K562 (cell line): ENCODE measurements around the gene CPTP. TPM values are rescaled to one million over a fixed set of nuclear protein-coding genes. Genes with fewer than 3 reads are reported as not detected.
A peak's percentile ranks its signal among the peaks of the same experiment; 100 is the strongest.

Experiments used
- ATF1 ChIP-seq, 2 experiments: fragments of 450-650 bp in 1 of 2; IDR thresholded peaks; 2 replicates each; pipeline ENCODE4 v1.6.1; 2016; ENCODE audit warnings: missing compliant biosample characterization in 1 of 2, missing genetic modification characterization in 1 of 2
- CXXC5 ChIP-seq: fragments of 250-450 bp; sonication (Bioruptor Pico); IDR thresholded peaks from 2 replicates; pipeline ENCODE4 v1.8.0; 2022; ENCODE audit warnings: inconsistent platforms, mild to moderate bottlenecking, moderate library complexity
- EGR1 ChIP-seq: fragments of 450-650 bp; conservative IDR thresholded peaks from 2 replicates; pipeline ENCODE4 v1.6.1; 2017; ENCODE audit warnings: mild to moderate bottlenecking
- GABPB2 ChIP-seq: fragments of 250-450 bp; sonication (Bioruptor Pico); conservative IDR thresholded peaks from 2 replicates; pipeline ENCODE4 v1.5.1; 2021; ENCODE audit warnings: mild to moderate bottlenecking
- HNRNPK ChIP-seq: fragments of 200-400 bp; formaldehyde crosslinking; IDR thresholded peaks from one replicate; pipeline ENCODE4 v1.6.1; 2018; ENCODE audit warnings: mild to moderate bottlenecking, low read depth, low read length; ENCODE audit not compliant: poor library complexity, severe bottlenecking
- KLF1 ChIP-seq: fragments of 450-650 bp; IDR thresholded peaks from 2 replicates; pipeline ENCODE4 v1.6.1; 2016; ENCODE audit warnings: missing genetic modification characterization, missing compliant biosample characterization
- NFE2L1 ChIP-seq: fragments of 450-650 bp; IDR thresholded peaks from 2 replicates; pipeline ENCODE4 v1.6.1; 2016; ENCODE audit warnings: missing genetic modification characterization, low read depth, mild to moderate bottlenecking, missing compliant biosample characterization, moderate library complexity, borderline replicate concordance
- POLR2A ChIP-seq: fragments of 450-650 bp; conservative IDR thresholded peaks from 2 replicates; pipeline ENCODE4 v1.6.1; 2016
- ZNF444 ChIP-seq: fragments of 250-450 bp; sonication (Bioruptor Pico); IDR thresholded peaks from 2 replicates; pipeline ENCODE4 v1.4.0; 2020; ENCODE audit warnings: mild to moderate bottlenecking, moderate library complexity
- ZNF589 ChIP-seq: fragments of 200-800 bp; sonication (Bioruptor generic); IDR thresholded peaks from 2 replicates; pipeline ENCODE4 v1.6.1; 2016; ENCODE audit warnings: low read depth, missing genetic modification characterization, missing compliant biosample characterization
- polyA plus RNA-seq, 8 experiments: library from polyadenylated mRNA; depleted of rRNA in 4 of 8; stranded (reverse) in 5 of 8; unstranded in 3 of 8; fragments of >200 nt; fragmentation: Nextera tagmentation in 2 of 8; fragmentation: Illumina TruSeq in 1 of 8; extraction: Ambion mirVana in 2 of 8; extraction: Trizol in 1 of 8; gene quantifications; 2 replicates each; pipeline versions ENCODE4 v1.2.1 to v1.2.3, GENCODE V29; 2011 to 2014; ENCODE audit warnings: inconsistent platforms in 1 of 8, missing spikeins in 1 of 8
- total RNA-seq, 7 experiments: library from RNA; depleted of rRNA in 6 of 7; stranded (reverse); fragments of >200 nt in 6 of 7; fragmentation: Illumina TruSeq in 2 of 7; extraction: Trizol in 2 of 7; gene quantifications; 2 replicates each; pipeline versions ENCODE4 v1.2.1 to v1.2.3, GENCODE V29; 2011 to 2021; ENCODE audit warnings: low replicate concordance in 1 of 7
- TF ChIP-seq, protein P1 (sequence below), 2 experiments: fragments of 200-800 bp in 1 of 2; sonication (Bioruptor generic) in 1 of 2; sonication (generic) in 1 of 2; formaldehyde crosslinking in 1 of 2; IDR thresholded peaks in 1 of 2; conservative IDR thresholded peaks in 1 of 2; 2 replicates each; pipeline versions ENCODE4 v1.5.0 to v1.6.1; 2016 to 2020; ENCODE audit warnings: missing compliant biosample characterization in 1 of 2, missing genetic modification characterization in 1 of 2, missing genetic modification reagents in 1 of 2
- TF ChIP-seq, protein P2 (sequence below), 3 experiments: fragments of 200-800 bp in 1 of 3; fragments of 250-450 bp in 1 of 3; fragments of 450-650 bp in 1 of 3; sonication (Bioruptor Pico) in 1 of 3; sonication (Bioruptor generic) in 1 of 3; formaldehyde crosslinking in 1 of 3; IDR thresholded peaks; 2 replicates each; pipeline versions ENCODE4 v1.6.1 to v1.8.0; 2016 to 2022; ENCODE audit warnings: mild to moderate bottlenecking in 2 of 3, missing genetic modification characterization in 2 of 3, missing compliant biosample characterization in 1 of 3, moderate library complexity in 1 of 3
- TF ChIP-seq, protein P3 (sequence below): sonication (generic); formaldehyde crosslinking; IDR thresholded peaks from 2 replicates; pipeline ENCODE4 v1.9.0; 2022; ENCODE audit warnings: mild to moderate bottlenecking, missing genetic modification reagents
- TF ChIP-seq, protein P4 (sequence below): fragments of 250-450 bp; sonication (Bioruptor Pico); IDR thresholded peaks from 2 replicates; pipeline ENCODE4 v1.4.0; 2020
- TF ChIP-seq, protein P5 (sequence below): sonication (generic); formaldehyde crosslinking; IDR thresholded peaks from 2 replicates; pipeline ENCODE4 v1.9.0; 2022; ENCODE audit warnings: mild to moderate bottlenecking, missing genetic modification reagents
- TF ChIP-seq, protein P6 (sequence below): fragments of 200-800 bp; sonication (Bioruptor generic); IDR thresholded peaks from 2 replicates; pipeline ENCODE4 v1.6.1; 2017; ENCODE audit warnings: missing genetic modification characterization, missing compliant biosample characterization

CPTP gene
- total and polyA plus RNA-seq, 9 of the 15 experiments (the other 6 are each of a cell fraction or from before 2014, with no cell fraction given): 0.11 to 25.8 (median 3.5) TPM

DNA sequence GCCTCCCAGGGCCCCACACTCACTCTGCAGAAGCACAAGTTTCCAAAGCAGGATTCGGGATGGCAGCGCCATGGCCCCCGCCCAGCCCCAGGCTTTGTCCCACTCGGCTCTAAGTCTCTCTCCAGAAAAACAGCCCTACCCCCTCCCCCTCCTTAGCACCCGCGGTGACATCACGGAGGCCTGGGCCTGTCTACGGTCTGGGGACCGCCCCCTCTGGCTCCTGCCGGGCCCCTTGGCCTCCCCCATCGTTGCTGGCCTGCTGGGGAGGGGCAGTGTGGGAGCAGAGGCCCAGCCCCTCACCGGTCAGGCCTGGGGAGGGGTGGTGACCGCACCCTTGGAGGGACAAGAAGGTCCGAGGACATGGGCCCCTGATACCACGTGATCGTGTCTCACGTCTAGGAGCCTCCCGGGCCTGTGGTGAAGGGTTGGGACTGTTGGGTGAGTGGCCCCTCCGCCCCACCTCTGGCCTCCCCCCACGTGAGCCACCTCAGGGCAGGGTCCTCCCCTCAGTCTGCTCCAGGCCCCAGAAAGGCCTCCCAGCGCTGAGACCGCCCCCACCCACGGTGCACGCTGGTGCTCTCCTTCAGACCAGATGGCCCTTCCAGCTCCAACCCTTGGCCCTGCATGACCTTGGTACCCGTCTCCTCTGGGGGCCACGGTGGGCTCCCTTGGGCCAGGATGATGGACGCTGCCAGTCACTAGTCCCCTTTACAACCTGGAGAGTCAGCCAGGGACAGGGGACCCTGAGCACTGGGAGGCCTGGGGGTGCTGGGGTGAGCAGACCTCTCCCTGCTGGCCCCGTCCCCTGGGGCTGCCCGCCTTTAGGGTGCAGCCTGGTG, 34.0 kb downstream of the CPTP start, which contains the start of gene MXRA8 (continued):
- TF ChIP-seq, protein P1, sequence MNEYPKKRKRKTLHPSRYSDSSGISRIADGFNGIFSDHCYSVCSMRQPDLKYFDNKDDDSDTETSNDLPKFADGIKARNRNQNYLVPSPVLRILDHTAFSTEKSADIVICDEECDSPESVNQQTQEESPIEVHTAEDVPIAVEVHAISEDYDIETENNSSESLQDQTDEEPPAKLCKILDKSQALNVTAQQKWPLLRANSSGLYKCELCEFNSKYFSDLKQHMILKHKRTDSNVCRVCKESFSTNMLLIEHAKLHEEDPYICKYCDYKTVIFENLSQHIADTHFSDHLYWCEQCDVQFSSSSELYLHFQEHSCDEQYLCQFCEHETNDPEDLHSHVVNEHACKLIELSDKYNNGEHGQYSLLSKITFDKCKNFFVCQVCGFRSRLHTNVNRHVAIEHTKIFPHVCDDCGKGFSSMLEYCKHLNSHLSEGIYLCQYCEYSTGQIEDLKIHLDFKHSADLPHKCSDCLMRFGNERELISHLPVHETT (CRISPR knock-in tag; conservative IDR thresholded peaks at IDR 0.05 in 1 of 2, IDR thresholded peaks at IDR 0.05 in 1 of 2): 0 out of 4 replicates have a peak, but pooled peaks of 1 of the 2 experiments have one; percentile 46
- TF ChIP-seq, protein P2, sequence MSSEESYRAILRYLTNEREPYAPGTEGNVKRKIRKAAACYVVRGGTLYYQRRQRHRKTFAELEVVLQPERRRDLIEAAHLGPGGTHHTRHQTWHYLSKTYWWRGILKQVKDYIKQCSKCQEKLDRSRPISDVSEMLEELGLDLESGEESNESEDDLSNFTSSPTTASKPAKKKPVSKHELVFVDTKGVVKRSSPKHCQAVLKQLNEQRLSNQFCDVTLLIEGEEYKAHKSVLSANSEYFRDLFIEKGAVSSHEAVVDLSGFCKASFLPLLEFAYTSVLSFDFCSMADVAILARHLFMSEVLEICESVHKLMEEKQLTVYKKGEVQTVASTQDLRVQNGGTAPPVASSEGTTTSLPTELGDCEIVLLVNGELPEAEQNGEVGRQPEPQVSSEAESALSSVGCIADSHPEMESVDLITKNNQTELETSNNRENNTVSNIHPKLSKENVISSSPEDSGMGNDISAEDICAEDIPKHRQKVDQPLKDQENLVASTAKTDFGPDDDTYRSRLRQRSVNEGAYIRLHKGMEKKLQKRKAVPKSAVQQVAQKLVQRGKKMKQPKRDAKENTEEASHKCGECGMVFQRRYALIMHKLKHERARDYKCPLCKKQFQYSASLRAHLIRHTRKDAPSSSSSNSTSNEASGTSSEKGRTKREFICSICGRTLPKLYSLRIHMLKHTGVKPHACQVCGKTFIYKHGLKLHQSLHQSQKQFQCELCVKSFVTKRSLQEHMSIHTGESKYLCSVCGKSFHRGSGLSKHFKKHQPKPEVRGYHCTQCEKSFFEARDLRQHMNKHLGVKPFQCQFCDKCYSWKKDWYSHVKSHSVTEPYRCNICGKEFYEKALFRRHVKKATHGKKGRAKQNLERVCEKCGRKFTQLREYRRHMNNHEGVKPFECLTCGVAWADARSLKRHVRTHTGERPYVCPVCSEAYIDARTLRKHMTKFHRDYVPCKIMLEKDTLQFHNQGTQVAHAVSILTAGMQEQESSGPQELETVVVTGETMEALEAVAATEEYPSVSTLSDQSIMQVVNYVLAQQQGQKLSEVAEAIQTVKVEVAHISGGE (CRISPR knock-in tag; IDR thresholded peaks at IDR 0.05): peak in 1 of 3 experiments; percentile 60; a peak in 2 of 6 replicates
- TF ChIP-seq ATF1 (CRISPR knock-in tag; IDR thresholded peaks at IDR 0.05): no peak
- peak; percentile 89 for TF ChIP-seq ATF1 (tag; IDR thresholded peaks at IDR 0.05)
- TF ChIP-seq, protein P3, sequence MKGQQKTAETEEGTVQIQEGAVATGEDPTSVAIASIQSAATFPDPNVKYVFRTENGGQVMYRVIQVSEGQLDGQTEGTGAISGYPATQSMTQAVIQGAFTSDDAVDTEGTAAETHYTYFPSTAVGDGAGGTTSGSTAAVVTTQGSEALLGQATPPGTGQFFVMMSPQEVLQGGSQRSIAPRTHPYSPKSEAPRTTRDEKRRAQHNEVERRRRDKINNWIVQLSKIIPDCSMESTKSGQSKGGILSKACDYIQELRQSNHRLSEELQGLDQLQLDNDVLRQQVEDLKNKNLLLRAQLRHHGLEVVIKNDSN (CRISPR knock-in tag): peak; percentile 85
- no peak for TF ChIP-seq NFE2L1 (tag)
- TF ChIP-seq, protein P4, sequence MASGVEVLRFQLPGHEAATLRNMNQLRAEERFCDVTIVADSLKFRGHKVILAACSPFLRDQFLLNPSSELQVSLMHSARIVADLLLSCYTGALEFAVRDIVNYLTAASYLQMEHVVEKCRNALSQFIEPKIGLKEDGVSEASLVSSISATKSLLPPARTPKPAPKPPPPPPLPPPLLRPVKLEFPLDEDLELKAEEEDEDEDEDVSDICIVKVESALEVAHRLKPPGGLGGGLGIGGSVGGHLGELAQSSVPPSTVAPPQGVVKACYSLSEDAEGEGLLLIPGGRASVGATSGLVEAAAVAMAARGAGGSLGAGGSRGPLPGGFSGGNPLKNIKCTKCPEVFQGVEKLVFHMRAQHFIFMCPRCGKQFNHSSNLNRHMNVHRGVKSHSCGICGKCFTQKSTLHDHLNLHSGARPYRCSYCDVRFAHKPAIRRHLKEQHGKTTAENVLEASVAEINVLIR: 0 out of 2 replicates have a peak, but pooled peaks have one; percentile 20
- TF ChIP-seq GABPB2: no peak
- peak; percentile 86 for TF ChIP-seq KLF1
- TF ChIP-seq, protein P5, sequence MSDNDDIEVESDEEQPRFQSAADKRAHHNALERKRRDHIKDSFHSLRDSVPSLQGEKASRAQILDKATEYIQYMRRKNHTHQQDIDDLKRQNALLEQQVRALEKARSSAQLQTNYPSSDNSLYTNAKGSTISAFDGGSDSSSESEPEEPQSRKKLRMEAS (CRISPR knock-in tag): peak; percentile 46; the same call in 1 of the 2 replicates
- TF ChIP-seq, protein P6, sequence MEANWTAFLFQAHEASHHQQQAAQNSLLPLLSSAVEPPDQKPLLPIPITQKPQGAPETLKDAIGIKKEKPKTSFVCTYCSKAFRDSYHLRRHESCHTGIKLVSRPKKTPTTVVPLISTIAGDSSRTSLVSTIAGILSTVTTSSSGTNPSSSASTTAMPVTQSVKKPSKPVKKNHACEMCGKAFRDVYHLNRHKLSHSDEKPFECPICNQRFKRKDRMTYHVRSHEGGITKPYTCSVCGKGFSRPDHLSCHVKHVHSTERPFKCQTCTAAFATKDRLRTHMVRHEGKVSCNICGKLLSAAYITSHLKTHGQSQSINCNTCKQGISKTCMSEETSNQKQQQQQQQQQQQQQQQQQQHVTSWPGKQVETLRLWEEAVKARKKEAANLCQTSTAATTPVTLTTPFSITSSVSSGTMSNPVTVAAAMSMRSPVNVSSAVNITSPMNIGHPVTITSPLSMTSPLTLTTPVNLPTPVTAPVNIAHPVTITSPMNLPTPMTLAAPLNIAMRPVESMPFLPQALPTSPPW (CRISPR knock-in tag): peak; percentile 90
- peak; percentile 50; the same call in 1 of the 2 replicates for TF ChIP-seq POLR2A
- TF ChIP-seq ZNF589 (CRISPR knock-in tag): 0 out of 2 replicates have a peak, but pooled peaks have one; percentile 38
- peak; percentile 56 for TF ChIP-seq EGR1
- no peak for TF ChIP-seq ZNF444
- peak; percentile 58 for TF ChIP-seq CXXC5 (CRISPR knock-in tag)
- TF ChIP-seq HNRNPK: no peak
